HL-60 (cell line): ENCODE data around the gene SLC28A1.

ENCODE experiments used
- CTCF ChIP-seq: IDR thresholded peaks from one replicate; pipeline ENCODE4 v1.5.1; 2011; ENCODE audit warnings: low read length, control low read depth, inconsistent platforms; ENCODE audit not compliant: insufficient read depth
- GABPA ChIP-seq: IDR thresholded peaks from 2 replicates; pipeline ENCODE4 v1.6.1; 2012; ENCODE audit warnings: low read depth
- REST ChIP-seq: IDR thresholded peaks from 2 replicates; pipeline ENCODE4 v1.6.1; 2012; ENCODE audit warnings: low read depth; ENCODE audit not compliant: insufficient replicate concordance

- TF ChIP-seq CTCF (no peak), GABPA (no peak), REST (no peak)
These were observed 48.7 kb upstream of the SLC28A1 start for GRCh38 chr15:84835661-84836337.
